PC-9 (cell line): ENCODE measurements around the gene LUZP2. TPM values are rescaled to one million over a fixed set of nuclear protein-coding genes. Genes with fewer than 3 reads are reported as not detected.

Experiments
- BruUV-seq: library from RNA; stranded (reverse); fragments of 400-500 nt; replicated peaks from 2 replicates; lab custom pipeline; 2021; lab: Mats Ljungman, UMichigan
- CTCF ChIA-PET: fragments of 300-600 bp; sonication (Branson Sonifier 250); formaldehyde crosslinking; loops from one replicate; lab custom pipeline; 2022; ENCODE audit warnings: antibody characterized with exemption; lab: Charles Lee
- POLR2A ChIA-PET: fragments of 300-600 bp; sonication (Branson Sonifier 250); formaldehyde crosslinking; loops from one replicate; lab custom pipeline; 2022; ENCODE audit warnings: antibody characterized with exemption; ENCODE audit not compliant: unreplicated experiment; lab: Charles Lee
- DNase-seq, 2 experiments: peaks; one replicate each; pipeline versions ENCODE4 v3.0.0 to v3.0.0-alpha.2; 2015 to 2022; ENCODE audit warnings: mixed read lengths in 1 of 2
- H2AFZ ChIP-seq: fragments of 200-600 bp; sonication (generic); 2 replicates; pipeline ENCODE4 v1.8.1; 2017; ENCODE audit warnings: antibody characterized with exemption
- H3F3A ChIP-seq: fragments of 200-600 bp; sonication (generic); 2 replicates; pipeline ENCODE4 v1.8.1; 2017; ENCODE audit warnings: antibody characterized with exemption, mild to moderate bottlenecking, low read depth; ENCODE audit not compliant: insufficient read depth
- H3K27ac ChIP-seq: fragments of 200-600 bp; sonication (generic); 2 replicates; pipeline ENCODE4 v1.6.1; 2016; ENCODE audit warnings: mixed run types
- H3K27me3 ChIP-seq: fragments of 200-600 bp; sonication (generic); 2 replicates; pipeline ENCODE4 v1.6.1; 2016; ENCODE audit warnings: low read depth, mixed run types; ENCODE audit not compliant: insufficient read depth
- H3K36me3 ChIP-seq: fragments of 200-600 bp; sonication (generic); 2 replicates; pipeline ENCODE4 v1.6.1; 2016; ENCODE audit warnings: low read depth, mixed run types
- H3K4me1 ChIP-seq: fragments of 200-600 bp; sonication (generic); replicated peaks from 2 replicates; pipeline ENCODE4 v1.6.1; 2016; ENCODE audit warnings: mixed run types; ENCODE audit not compliant: insufficient read depth
- H3K4me2 ChIP-seq: fragments of 200-600 bp; sonication (generic); 2 replicates; pipeline ENCODE4 v1.6.1; 2017; ENCODE audit warnings: mixed run types
- H3K4me3 ChIP-seq: fragments of 200-600 bp; sonication (generic); 2 replicates; pipeline ENCODE4 v1.6.1; 2016; ENCODE audit warnings: mixed run types
- H3K79me2 ChIP-seq: fragments of 200-600 bp; sonication (generic); 2 replicates; pipeline ENCODE4 v1.6.1; 2017; ENCODE audit warnings: low read depth, mixed run types
- H3K9me2 ChIP-seq: fragments of 200-600 bp; sonication (generic); 2 replicates; pipeline ENCODE4 v1.8.1; 2017; ENCODE audit warnings: mild to moderate bottlenecking; ENCODE audit not compliant: insufficient read depth
- H3K9me3 ChIP-seq: fragments of 200-600 bp; sonication (generic); 2 replicates; pipeline ENCODE4 v1.8.1; 2016; ENCODE audit warnings: low read depth; ENCODE audit not compliant: insufficient read depth
- H4K20me1 ChIP-seq: fragments of 200-600 bp; sonication (generic); 2 replicates; pipeline ENCODE4 v1.8.1; 2017; ENCODE audit not compliant: insufficient read depth
- CTCF ChIP-seq: fragments of 200-600 bp; sonication (generic); conservative IDR thresholded peaks from 2 replicates; pipeline ENCODE4 v1.6.1; 2017; ENCODE audit warnings: mixed run types, antibody characterized with exemption, mild to moderate bottlenecking, moderate library complexity
- EZH2 ChIP-seq: fragments of 200-600 bp; sonication (generic); IDR thresholded peaks from 2 replicates; pipeline ENCODE4 v1.8.0; 2017; ENCODE audit warnings: antibody characterized with exemption, low read depth
- intact Hi-C: fragments of 100-400 bp; cut with micrococcal nuclease; formaldehyde crosslinking; loops from one replicate; pipeline ENCODE4 v1.10.0; 2022; ENCODE audit not compliant: unreplicated experiment
- total RNA-seq: library from RNA; stranded (reverse); gene quantifications from 2 replicates; pipeline ENCODE4 v1.2.3, GENCODE V29; 2021

Gene LUZP2
- total RNA-seq, 1 experiment from 2014 or later: 0.15 TPM

- Histone ChIP-seq H4K20me1 (no peaks in the 10 kb centered on the region), H3K4me2 (no peak overlapping the region), H2AFZ (no peak overlapping the region), H3K9me3 (no peaks in the 10 kb centered on the region), H3F3A (no peaks in the 10 kb centered on the region), H3K27me3 (no peaks in the 10 kb centered on the region), H3K4me3 (no peak overlapping the region), H3K36me3 (no peaks in the 10 kb centered on the region), H3K79me2 (no peaks in the 10 kb centered on the region), H3K9me2 (no peaks in the 10 kb centered on the region), H3K4me1 (peaks cover 12% of the 10 kb centered on the region), H3K27ac (no peak overlapping the region)
- intact Hi-C loops: no loop called here
- ChIA-PET CTCF (no interaction called here), POLR2A (no interaction called here)
- BruUV-seq: no TSS peak
- no peak for DNase-seq
- TF ChIP-seq CTCF: no peak
- no peak for TF ChIP-seq EZH2
These were observed 77.6 kb downstream of the LUZP2 start for GRCh38 chr11:24574461-24574860.

GRCh38 chr11:24575392-24575791 is 78.5 kb downstream of the LUZP2 start:
- Histone ChIP-seq H3K9me3 (no peaks in the 10 kb centered on the region), H3K36me3 (no peaks in the 10 kb centered on the region), H3K27me3 (no peaks in the 10 kb centered on the region), H3K4me2 (peak overlapping the region; percentile 11; the same call in 1 of the 2 replicates), H3K4me1 (peaks cover 12% of the 10 kb centered on the region), H3K27ac (no peak overlapping the region), H3K4me3 (no peak overlapping the region), H4K20me1 (no peaks in the 10 kb centered on the region), H3K79me2 (no peaks in the 10 kb centered on the region), H3F3A (no peaks in the 10 kb centered on the region), H2AFZ (peak overlapping the region; percentile 49; the same call in 1 of the 2 replicates), H3K9me2 (no peaks in the 10 kb centered on the region)
- ChIA-PET CTCF (no interaction called here), POLR2A (no interaction called here)
- TF ChIP-seq EZH2: no peak
- TF ChIP-seq CTCF: no peak
- no TSS peak for BruUV-seq
- intact Hi-C loops: no loop called here
- peak in 1 of 2 experiments; percentile 36 for DNase-seq

GRCh38 chr11:24585192-24585591 is 88.3 kb downstream of the LUZP2 start:
- DNase-seq: no peak
- H3K9me3 ChIP-seq: no peaks in the 10 kb centered on the region
- no peaks in the 10 kb centered on the region for H3K27me3 ChIP-seq
- 0 out of 2 replicates have a peak, but pooled peaks cover 6% of the 10 kb centered on the region for H3F3A ChIP-seq
- no peaks in the 10 kb centered on the region for H3K79me2 ChIP-seq
- H3K27ac ChIP-seq: no peak overlapping the region
- H3K4me3 ChIP-seq: no peak overlapping the region
- peaks cover 8% of the 10 kb centered on the region; the same call in 1 of the 2 replicates for H3K4me1 ChIP-seq
- ChIA-PET CTCF (interaction anchor here (0.5 kb wide), 1 partner anchor 82 kb away, joined by 3 read pairs; no protein-coding TSS in a partner anchor), POLR2A (interaction anchor here (0.6 kb wide), 1 partner anchor 51 kb away, joined by 3 read pairs; no protein-coding TSS in a partner anchor)
- H3K4me2 ChIP-seq: no peak overlapping the region
- TF ChIP-seq CTCF (no peak), EZH2 (no peak)
- no peaks in the 10 kb centered on the region for H4K20me1 ChIP-seq
- no peak overlapping the region for H2AFZ ChIP-seq
- no peaks in the 10 kb centered on the region for H3K36me3 ChIP-seq
- intact Hi-C loops: no loop called here
- no TSS peak for BruUV-seq
- no peaks in the 10 kb centered on the region for H3K9me2 ChIP-seq
